GM18858 (cell line): Measurements from ENCODE around the gene STRIP1.

Source experiments
- ATAC-seq: cut with Tn5 transposase; IDR thresholded peaks from one replicate; pipeline ENCODE4 v1.9.1; 2021; ENCODE audit not compliant: unreplicated experiment

Gene STRIP1

DNA sequence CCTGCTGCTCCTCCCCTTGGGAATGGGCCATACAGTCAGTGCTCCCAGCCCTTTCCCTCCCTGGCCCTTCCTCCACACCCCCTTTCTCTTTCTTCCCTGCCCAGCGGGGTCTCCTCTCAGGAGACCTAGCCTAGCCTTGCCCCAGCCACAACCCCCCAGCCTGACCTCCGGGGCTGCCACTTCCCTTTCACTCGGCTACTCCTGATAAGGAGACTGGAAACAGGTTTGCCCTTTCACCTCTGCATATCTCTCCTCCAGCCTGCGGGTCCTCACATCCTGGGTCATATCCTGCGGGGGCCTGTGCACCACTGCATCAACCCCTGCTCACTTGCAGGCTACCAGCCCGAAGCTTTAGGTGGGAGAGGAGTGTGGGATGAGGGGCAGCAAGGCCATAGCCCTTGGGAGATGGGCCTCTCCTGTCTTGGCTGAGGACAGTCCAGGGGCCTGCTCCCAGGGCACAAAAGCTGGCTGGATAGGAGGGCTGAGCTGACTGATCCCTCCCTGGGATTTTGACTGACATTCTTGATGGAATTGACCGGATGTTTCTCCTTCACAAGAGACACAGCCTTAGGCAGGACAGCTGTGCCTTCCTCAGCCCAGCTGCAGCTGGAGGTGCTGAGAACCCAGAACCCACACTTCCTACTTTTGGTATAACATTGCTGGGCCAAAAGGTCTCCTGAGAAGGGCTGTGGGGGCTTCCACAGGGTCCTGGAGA, 55.3 kb downstream of the STRIP1 start:
- ATAC-seq, result no peak

GRCh38 chr1:110091381-110091780, 57.0 kb downstream of the STRIP1 start:
- no peak for ATAC-seq

DNA sequence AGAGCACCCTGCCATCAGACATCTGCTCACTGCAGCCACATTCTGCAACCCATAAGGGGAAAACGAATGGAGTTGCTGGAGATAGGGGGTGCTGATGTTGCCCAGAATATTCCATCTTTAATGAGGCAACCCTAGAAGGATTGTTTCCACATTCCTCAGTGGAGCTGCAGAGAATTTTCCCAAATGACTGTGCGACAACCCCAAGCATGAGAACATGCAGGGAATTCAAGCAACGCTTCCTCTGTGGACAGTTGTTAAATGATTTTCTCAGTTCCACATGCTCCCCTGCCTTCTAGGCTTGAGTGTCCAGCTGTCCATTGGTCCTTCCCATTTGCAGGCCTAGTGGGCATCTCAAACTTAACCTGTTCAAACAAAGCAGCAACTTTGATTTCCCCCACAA, 57.4 kb downstream of the STRIP1 start:
- no peak for ATAC-seq

GRCh38 chr1:110092991-110093390, 58.6 kb downstream of the STRIP1 start:
- no peak for ATAC-seq

DNA sequence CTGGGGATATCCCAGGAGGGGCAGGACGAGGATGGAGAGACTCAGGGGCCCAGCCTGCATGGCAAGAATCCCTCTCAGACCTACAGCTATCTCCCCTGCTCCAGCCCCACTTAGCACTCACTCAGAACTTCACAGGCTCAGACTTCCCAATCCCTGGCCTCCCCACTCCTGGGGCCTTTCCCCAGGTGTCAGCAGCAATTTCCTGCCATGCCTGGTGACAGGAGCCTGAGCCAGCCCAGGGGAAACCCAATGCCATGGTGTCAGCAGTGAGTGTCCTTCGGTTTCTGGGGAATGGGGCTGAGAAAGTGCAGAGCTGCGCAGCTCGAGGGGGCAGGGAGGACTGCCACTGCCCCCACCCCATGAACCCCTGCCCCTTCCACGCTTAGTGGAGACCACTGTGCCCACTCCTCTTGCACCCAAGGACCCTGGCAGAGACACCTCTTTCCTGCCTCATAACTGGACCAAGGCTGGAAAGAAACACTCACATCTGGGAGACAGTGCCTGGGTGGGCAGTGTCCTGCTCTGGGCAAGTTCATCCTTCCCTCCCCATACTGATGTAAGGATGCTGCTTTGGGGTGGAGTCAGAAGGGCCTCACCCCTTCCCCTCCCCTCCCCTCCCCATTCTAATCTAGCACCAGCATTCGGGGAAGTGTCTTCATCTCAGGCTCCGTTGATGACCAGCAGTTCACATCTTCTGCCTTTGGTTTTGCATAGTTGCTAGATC, 60.7 kb downstream of the STRIP1 start:
- no peak for ATAC-seq

DNA sequence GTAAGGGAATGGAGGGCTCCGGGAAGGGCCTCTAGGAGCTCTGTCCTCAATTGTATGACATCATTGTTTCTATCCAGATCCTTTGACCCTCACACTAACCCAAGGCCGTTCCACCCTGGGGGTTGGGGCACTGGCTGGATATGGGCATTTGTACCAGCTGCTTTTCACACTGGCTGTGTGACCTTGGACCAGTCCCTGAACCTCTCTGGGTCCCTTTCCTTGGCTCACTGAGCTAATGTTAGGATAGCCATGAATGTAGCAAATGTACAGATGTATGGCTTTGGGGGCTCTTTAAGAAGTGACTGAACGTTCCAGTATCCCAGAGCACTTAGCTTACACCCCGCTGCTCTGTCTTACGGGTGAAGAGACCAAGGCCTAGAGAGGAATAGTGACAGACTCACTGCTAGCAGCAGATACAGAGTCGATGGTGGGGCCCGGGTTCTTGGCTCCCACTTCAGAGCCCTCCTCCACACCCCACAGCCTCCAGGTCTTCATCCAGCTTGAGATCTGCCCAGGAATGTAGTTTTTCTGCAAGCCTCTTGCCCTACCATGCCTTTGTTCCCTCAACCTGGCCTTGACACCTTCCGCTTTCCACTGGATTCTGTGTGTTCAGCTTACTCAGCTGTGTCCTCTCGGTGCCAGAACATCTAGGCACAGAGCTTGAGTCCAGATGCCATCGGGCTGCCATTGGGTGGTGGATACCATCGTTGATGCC, 63.2 kb downstream of the STRIP1 start:
- ATAC-seq, result no peak

GRCh38 chr1:110098222-110099026, 64.0 kb downstream of the STRIP1 start:
- ATAC-seq, result no peak

DNA sequence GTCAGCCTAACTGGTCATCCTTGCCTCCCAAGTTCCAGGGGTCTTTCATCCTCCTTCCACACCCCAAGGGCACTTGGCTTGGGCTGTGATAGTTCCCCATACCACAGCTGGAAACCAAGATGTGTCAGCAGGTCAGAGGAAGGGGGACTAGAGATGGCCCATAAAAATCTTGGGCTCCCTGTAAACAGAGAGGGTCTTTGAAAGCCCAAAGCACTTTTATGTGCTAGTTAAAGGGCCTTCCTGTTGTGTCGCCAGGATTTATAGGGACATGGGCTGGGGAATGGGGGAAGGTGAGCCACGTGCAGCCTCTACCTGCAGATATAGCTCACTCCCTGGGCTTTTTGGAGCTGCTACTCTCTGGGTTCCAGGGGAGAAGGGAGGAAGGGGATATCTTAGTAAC, 65.9 kb downstream of the STRIP1 start:
- ATAC-seq, result no peak

- ATAC-seq, result no peak
Observed at GRCh38 chr1:110102081-110102480, 67.7 kb downstream of the STRIP1 start.
